Bone marrow (tissue), 2 donors: ENCODE results near the gene CUX1.
A peak's percentile ranks its signal among the peaks of the same experiment; 100 is the strongest.
"Not testable (repeated sequence)": the region's sequence is repeated elsewhere in the genome, so short reads cannot be mapped to it uniquely, and the experiment has no call there.

ENCODE experiments used
- DNase-seq, 2 donors: peaks; one replicate each; lab custom pipeline; 2025; lab: John Stamatoyannopoulos, UW

CUX1 gene

DNA sequence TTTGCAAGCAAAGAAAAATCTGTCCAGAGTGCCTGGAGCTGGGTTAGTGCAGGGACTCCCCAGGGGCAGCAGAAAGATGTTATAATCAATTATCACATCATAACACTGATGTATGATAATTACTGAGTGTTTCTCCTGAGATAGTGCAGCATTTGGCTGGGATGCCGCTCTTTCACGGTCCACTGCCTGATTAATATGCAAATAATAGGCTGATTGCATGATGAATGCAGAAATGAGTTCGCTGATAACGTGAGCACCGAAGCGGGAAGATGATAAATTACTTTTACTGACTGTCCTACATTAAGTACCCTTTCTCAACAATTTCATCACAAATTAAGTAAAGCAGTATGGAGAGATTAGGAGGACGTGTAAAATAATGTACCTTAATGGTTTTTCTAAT, 397.8 kb downstream of the CUX1 start:
- DNase-seq: no peak

DNA sequence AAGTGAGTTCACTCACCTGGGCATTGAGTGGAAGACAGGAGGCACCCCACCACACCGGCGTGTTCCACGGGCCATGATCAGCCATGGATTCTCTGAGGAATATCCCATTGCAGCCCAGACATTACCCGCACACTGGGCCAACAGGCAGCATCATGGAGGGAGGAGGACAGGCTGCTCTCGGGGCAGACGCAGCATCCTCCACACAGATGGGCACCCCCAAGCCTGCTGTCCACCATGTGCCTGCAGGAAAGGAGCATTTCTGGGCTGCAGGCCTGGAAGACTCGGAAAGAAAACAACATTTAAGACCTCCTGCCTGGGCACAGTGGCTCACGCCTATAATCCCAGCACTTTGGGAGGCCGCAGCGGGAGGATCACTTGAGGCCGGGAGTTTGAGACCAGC, 398.3 kb downstream of the CUX1 start:
- no peak for DNase-seq

DNA sequence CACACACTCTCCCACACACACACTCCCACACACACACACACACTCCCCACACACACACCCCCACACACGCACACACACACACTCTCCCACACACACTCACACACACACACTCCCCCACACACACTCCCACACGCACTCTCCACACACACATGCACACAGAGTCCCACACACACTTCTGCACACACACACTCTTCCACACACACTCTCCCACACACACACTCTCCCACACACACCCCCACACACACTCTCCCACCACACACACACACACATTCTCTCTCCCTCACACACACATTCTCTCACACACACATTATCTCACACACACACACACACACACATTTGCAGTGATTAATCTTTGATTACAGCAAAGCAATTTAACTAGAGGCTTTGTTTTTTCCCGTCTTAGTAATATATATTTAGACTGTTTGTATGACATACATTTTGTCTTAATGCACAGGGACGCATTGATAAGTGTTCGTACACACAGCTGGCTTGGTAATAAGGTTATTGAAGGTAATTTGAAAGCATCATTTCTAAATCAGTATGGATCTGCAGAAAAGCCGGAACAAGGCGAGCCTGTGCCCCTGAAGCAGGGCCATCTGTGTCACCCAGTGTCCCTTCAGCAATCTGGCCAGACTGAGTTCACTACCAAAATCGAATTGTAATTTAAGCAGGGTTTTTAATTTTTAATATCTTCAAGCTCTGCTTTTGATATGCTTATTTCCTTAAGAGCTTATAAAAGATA, 399.3 kb downstream of the CUX1 start:
- DNase-seq: no peak

DNA sequence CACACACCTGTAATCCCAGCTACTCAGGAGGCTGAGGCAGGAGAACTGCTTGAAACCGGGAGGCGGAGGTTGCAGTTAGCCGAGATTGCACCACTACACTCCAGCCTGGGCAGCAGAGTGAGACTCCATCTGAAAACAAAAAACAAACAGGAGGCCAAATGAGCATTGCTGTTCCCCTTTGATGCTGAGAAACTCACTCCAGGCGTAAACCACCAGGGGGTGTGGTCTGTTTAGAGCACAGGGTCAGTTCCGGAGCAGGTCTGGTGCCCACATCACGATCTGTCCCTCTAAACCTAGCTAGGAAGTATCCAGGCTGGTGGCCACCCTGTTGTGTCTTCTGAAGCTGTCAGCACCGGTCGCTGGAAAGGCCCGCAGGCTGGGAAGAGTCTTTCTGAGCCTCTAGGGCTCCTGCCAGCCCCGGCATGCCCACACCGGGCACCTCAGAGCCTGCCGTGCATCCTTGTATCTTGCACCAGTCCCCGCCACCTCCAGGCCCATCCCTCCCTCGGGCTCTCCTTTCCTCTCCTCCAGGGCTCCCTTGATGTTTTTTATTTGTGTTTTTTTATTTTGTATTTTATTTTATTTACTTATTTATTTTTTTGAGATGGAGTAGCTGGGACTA, 402.9 kb downstream of the CUX1 start:
- DNase-seq: no peak

DNA sequence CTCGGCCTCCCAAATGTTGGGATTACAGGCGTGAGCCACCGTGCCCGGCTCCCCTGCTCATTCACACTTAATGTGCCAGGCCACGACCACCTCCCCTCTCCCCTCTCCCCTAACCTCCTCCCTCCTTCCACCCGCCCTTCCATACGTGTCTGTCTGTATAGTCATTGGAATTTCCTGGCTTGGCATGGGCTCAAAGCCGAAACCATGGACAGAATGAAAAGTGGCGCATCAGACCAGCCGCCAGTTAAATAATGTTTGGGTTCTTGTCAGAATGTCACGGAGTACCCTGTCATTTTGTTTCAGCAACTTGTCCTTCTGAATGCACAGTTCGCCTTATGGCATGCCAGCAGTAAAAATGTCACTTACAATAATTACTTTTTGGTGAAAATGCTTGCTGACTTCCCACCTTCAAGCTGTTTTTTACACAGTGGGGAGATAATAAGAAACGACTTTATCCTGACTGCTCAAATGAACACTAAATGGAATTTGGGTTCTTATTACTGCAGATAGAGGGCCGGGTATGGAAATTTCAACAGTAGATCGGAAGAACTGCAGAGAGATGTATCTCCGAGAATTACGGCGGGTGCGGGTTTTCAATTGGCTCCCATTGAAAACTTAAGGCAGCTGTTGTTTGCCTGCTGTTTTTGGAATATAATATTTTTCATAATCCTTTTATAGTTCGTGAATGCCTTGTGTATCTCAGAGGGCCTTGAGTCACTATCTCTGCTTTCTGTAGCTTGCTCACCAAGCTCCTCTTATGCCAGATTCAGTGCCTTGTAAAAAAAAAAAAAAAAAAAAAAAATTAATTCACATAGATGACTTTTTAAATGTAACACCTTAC, 403.8 kb downstream of the CUX1 start:
- DNase-seq: no peak

DNA sequence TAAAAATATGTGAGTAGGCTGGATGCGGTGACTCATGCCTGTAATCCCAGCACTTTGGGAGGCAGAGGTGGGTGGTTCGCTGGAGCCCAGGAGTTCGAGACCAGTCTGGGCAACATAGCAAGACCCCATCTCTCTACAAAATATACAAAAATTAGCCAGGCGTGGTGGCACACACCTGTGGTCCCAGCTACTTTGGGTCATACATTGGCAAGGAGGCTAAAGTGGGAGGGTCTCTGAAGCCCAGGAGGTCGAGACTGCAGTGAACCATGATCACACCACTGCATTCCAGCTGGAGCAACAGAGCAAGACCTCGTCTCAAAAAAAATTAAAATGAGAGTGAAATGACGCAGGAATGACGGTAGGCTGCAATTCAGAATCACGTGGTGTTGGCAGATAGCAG, 404.5 kb downstream of the CUX1 start:
- DNase-seq: no peak

DNA sequence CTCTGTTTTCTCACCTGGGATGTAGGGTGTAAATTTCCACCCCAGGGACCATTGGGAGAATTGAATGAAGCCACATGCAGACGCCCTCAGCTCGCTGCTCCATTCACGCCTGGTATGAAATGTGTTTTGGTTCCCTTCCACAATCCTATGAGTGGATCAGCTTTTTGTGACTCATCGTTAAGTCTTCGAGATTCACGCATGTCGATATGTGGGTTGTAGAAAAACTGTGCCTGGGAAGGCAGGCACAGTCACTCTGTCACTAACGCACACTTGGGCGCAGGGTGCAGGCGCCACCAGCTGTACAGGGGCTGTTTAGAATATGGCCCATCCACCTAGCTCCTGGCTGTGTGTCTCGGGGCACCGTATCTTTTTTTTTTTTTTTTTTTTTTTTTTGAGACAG, 405.0 kb downstream of the CUX1 start:
- DNase-seq: no peak

DNA sequence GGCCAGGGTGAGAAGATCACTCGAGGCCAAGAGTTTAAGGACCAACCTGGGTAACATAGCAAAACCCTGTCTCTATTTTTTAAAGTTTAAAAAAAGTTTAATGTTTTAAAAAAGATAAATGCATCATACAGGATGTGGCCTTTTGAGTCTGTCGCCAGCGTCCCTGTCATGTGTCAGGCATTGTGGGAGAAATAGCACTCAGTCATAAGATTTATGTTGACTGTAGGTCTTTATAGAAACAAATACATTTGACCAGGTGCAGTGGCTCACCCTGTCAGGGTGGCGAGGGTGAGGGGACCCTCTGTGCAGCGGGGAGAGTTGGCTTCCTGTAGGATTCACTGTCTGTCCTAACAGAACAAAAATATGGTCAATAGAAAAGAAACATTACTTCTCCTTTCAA, 405.8 kb downstream of the CUX1 start:
- DNase-seq: peak in 1 of 2 donors; percentile 44

DNA sequence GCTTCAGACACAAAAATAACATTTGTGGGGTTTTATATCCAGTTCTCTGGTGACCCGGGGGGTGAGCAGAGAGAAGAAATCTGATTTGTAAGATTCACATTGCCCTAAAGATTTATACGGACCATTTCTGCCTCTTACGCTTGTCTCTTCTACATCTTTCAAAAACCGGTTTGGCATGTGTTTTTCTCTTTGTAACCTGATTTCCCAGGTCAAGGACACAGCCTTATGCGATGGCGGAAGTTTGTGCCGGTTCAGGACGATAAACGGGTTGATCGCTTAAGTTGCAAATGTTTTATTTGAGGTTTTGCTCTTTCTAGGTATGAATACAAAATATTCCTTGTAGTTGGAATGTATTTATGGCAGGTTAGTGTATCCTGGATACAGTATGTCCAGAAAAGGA, 407.6 kb downstream of the CUX1 start:
- DNase-seq: no peak

DNA sequence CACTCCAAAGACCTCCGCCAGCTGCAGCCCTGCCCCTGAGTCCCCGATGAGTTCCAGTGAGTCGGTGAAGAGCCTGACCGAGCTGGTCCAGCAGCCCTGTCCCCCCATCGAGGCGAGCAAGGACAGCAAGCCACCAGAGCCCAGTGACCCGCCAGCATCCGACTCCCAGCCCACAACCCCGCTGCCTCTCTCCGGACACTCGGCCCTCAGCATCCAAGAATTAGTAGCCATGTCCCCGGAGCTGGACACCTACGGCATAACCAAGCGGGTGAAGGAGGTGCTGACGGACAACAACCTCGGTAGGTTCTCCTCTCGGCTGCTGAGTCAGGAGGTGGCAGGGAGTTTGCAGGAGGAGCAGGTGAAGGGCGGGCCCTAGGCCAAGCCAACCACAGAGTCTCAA, 409.9 kb downstream of the CUX1 start:
- DNase-seq: no peak

DNA sequence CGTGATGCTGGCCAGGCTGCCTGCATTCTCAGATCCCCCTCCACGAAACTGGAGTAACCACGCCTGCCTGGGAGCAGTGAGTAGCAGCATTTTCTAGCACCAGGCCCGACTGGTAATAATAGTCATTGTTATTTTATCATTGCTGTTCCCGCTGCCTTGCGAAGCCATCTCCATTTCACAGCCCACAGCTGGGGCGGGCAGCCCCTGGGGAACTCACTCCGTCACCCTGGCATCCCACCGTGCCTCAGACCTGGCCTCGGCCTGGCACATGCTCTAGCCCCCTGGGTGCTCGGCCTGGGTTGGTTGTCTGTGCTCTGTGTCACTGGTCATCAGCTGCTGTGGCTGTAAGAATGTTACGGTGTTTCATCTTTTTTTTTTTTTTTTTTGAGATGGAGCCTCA, 411.5 kb downstream of the CUX1 start:
- DNase-seq: no peak

DNA sequence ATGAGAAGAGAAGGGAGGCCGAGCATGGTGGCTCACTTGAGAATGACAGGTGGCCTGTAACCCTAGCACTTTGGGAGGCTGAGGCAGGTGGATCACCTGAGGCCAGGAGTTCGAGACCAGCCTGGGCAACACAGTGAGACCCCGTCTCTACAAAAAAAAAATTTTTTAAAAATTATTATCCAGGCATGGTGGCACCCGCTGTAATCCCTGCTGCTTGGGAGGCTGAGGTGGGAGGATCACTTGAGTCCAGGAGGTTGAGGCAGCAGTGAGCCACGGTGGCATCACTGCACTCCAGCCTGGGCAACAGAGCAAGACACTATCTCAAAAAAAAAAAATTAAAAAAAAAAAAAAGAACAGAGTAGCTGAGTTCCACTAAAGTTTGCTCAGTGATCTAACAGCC, 412.7 kb downstream of the CUX1 start:
- not testable (repeated sequence) for DNase-seq

DNA sequence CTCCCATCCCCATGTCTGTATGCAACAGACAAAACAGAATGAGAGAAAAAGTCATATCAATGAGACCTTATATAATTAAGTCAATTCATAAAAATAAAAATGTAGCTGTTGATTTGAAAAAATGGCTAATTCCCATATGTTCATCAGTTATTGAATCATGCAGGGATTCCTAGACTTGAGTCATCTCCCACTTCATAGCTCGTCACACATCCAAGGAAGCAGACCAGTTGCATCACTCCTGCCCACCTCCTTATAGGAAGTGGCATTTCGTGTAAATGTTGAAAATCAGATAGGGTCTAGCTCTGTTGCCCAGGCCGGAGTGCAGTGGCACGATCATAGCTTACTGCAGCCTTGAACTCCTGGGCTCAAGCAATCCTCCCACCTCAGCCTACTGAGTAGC, 413.2 kb downstream of the CUX1 start:
- no peak for DNase-seq

DNA sequence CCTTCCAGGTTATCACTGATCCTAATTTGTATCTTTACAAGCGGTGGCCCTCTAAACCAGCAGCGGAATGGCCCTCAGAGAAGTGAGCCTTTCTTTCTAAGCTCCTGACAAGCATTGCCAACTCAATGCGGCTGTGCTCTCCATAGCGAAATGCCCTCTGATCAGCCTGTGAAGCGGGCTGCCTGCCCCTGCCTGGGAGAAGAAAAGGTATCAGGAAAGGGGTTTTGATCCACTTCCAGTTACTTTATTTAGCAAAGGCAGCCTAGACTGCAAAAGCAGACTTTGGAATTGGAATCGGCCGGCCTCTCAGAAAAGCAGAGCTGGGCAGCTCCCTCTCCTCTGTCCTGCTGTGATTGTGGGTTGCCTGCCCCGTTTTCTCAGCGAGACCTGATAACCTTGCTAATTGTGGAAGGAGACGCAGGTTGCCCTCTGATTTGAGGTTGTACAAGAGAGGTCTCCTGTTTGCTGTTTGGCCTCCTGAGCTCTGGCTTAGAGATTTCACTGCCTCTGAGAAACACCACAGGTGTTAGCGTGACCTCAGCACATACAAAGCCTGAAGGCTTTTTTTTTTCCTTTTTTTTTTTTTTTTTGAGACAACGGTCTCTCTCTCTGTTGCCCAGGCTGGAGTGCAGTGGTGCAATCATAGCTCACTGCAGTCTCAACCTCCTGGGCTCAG, 415.3 kb downstream of the CUX1 start:
- DNase-seq: no peak

DNA sequence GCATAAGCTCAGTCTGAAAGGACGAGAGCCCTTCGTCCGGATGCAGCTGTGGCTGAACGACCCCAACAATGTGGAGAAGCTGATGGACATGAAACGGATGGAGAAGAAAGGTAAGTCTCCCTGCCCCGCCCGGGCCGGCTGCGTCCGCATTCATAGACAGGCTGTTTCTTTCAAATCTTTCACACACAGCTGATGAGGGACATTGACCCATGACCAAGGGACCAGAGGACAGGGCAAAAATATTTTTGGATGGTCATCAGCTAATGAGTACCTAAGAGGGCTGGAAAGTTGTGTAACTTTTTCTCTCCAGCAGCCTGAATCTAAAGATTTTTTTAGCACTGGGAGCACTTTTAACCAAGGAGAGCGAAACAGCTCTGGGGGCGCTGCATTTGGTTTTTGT, 416.7 kb downstream of the CUX1 start:
- no peak for DNase-seq

DNA sequence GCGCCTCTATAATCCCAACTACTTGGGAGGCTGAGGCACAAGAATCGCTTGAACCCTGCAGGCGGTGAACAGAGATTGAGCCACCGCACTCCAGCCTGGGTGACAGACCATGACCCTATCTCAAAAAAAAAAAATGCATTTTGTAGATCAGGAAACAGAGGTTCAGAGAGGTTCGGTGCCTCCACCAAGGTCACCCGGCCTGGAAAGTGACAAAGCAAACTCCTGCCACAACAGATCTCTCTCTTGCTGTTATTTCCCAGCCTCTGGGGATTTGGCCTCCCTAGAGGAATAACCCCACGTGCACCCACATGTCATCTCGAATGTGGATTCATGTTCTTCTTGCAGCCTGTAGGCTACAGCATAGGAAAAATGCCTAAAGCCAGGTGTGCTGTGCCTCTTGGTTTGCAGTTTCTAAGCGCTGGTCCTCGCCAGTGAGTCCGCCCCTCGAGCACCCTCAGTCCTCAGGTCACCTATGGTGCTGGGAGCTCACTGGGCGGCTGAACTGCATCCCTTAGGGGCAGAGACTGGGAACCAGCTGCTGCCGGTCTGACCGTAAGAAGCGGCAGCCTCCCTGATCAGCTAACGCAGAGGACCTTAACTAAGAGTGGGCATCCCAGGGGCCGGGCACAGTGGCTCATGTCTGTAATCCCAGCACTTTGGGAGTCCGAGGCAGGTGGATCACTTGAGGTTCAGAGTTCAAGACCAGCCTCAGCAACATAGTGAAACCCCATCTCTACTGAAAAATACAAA, 417.6 kb downstream of the CUX1 start:
- no peak for DNase-seq

DNA sequence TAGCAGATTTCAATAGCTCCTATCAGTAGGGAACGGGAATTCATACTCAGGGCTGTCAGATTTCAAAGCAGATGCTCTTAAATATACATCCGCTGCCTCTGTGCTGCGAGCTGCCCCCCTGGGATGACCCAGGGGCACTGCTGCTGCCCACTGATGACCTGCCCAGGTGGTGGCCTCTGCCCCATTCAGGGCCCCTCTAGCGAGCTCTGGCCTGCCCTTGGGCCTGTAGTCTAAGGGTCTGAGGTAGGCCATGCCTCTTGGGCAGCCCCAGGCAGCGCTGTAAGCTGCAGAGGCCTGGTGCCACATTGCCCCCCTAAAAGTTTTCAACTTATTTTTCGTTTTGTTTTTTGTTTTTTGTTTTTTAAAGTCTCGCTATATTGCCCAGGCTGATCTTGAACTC, 418.7 kb downstream of the CUX1 start:
- no peak for DNase-seq

DNA sequence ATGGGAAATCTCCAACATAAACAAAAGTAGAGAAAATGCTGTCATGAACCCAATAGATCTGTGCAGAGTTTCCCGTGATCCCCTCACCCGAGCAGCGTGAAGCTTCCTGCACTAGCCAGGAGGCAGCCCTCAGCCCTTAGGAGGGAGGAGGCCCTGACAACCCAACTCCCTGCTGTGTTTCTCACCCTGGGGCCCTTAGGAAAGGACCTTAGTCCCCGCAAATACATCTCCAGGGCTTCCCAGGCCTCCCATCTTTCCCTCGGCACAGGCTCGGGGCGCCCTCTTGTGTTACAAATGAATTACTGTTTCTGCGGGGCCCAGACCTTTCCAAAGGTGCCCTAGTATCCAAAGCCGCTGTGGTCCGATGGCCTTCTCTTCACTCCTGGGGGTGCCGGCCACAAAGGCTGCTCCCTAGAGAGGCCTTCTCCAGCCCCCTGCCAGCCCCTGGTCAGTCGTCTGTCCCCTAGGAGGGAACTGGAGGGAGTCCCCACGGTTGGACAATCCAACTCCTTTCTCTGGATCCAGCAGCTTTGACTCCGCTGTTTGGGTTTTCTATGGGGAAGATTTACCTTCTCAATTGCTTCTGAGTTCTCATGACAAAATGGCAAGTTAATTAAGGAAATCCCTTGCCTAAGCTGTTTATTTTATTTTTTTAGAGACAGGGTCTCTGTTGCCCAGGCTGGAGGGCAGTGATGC, 419.3 kb downstream of the CUX1 start:
- DNase-seq: peak; percentile 12 to 45

DNA sequence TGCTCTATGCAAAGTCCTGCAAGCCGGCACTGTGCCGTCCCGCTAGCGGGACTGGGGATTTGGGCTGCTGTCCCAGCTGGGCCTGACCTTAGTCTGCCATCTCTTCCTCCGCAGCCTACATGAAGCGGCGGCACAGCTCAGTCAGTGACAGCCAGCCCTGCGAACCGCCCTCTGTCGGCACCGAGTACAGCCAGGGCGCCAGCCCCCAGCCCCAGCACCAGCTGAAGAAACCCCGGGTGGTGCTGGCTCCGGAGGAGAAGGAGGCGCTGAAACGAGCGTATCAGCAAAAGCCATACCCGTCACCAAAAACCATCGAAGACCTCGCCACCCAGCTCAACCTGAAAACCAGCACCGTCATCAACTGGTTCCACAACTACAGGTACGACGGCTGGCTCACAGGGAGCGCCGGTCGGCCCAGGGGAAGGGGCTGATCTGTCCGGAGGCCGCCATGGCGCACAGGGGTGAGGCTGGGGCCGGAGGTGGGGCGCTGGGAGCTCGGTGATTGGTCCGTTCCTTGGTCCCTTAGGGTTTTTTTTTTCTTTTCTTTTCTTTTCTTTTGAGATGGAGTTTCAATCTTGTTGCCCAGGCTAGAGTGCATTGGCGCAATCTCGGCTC, 421.9 kb downstream of the CUX1 start:
- DNase-seq: no peak

DNA sequence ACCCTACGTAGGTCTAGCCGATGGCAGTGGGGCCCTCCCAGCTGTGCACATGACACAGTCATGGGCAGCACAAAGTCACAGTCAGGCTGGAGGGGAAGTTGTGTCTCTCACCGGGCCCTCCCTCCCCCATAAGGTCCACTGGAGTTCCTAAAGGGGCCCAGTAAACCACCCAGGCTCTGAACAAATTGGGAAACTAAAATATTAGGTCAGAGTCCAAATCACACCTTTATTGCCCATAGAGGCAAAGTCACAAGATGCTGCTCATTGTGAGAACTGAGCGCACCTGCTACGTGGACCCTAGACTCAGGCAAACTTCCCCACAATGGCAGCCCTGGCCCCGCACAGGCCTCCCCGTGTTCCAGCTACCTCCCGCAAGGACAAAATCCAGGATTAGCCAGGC, 424.0 kb downstream of the CUX1 start:
- DNase-seq: no peak

DNA sequence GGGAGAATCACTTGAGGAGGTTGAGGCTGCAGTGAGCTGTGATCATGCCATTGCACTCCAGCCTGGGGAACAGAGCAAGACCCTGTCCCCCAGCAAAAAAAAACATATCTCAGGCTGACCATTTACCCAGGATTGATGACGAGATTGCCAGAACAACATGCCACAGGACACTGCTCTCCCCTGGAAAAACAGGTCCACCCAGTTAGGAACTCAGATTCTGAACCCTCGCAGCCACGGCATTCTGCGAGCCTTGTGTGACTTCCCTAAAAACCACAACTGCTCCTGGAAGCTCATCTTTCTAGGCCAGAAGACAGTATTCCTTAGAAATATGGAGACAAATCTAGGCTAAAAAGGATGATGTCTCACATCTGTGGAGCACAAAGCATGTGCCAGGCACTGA, 427.2 kb downstream of the CUX1 start:
- no peak for DNase-seq
